ENCODE measurements around the gene DCAF5. TPM values are rescaled to one million over a fixed set of nuclear protein-coding genes. Genes with fewer than 3 reads are reported as not detected.

Gene DCAF5
- total and polyA plus RNA-seq, 2 of the 13 experiments (the other 11 are each of a cell fraction or from before 2014, with no cell fraction given): 13.4 to 31.6 TPM

DNA sequence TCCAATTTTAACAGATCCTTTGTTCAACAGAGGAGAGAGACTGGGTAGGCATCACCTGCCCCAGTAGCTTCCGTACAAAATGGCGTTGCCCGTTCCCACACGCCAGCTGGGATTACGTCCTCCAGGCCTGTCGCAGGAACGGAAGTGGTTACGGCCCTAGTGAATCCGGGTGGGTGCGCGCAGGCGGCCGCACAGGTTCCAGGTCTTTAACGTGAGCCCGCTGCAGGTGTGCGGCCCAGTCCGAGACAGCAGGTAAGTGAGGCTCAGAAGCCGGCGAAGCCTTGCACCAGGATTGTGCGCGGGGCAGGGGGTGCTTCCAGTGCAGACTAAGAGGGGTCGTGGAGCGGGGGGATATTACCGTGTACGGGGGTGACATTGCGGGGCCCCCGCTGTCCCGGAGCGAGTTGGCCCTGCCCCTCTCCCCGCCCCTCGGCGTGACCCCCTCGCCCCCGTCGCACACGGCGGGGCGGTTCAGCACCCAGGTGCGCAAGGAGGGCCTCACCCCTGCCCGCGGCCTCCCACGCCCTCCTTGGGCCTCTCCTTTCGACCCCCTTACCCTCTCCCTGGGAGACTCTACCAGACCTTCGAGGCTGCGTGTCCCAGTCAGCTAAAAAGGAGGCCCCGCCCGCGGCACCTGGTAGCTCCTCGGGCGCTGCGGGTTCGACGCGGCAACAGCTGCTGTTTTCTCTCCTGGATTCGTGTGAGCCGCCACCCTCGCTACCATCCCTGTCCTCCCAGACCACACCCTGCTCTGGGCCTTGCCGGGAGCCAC lies 38.6 kb upstream of the DCAF5 start, which contains the start of gene EXD2 (continued):
- TF ChIP-seq, protein P1, sequence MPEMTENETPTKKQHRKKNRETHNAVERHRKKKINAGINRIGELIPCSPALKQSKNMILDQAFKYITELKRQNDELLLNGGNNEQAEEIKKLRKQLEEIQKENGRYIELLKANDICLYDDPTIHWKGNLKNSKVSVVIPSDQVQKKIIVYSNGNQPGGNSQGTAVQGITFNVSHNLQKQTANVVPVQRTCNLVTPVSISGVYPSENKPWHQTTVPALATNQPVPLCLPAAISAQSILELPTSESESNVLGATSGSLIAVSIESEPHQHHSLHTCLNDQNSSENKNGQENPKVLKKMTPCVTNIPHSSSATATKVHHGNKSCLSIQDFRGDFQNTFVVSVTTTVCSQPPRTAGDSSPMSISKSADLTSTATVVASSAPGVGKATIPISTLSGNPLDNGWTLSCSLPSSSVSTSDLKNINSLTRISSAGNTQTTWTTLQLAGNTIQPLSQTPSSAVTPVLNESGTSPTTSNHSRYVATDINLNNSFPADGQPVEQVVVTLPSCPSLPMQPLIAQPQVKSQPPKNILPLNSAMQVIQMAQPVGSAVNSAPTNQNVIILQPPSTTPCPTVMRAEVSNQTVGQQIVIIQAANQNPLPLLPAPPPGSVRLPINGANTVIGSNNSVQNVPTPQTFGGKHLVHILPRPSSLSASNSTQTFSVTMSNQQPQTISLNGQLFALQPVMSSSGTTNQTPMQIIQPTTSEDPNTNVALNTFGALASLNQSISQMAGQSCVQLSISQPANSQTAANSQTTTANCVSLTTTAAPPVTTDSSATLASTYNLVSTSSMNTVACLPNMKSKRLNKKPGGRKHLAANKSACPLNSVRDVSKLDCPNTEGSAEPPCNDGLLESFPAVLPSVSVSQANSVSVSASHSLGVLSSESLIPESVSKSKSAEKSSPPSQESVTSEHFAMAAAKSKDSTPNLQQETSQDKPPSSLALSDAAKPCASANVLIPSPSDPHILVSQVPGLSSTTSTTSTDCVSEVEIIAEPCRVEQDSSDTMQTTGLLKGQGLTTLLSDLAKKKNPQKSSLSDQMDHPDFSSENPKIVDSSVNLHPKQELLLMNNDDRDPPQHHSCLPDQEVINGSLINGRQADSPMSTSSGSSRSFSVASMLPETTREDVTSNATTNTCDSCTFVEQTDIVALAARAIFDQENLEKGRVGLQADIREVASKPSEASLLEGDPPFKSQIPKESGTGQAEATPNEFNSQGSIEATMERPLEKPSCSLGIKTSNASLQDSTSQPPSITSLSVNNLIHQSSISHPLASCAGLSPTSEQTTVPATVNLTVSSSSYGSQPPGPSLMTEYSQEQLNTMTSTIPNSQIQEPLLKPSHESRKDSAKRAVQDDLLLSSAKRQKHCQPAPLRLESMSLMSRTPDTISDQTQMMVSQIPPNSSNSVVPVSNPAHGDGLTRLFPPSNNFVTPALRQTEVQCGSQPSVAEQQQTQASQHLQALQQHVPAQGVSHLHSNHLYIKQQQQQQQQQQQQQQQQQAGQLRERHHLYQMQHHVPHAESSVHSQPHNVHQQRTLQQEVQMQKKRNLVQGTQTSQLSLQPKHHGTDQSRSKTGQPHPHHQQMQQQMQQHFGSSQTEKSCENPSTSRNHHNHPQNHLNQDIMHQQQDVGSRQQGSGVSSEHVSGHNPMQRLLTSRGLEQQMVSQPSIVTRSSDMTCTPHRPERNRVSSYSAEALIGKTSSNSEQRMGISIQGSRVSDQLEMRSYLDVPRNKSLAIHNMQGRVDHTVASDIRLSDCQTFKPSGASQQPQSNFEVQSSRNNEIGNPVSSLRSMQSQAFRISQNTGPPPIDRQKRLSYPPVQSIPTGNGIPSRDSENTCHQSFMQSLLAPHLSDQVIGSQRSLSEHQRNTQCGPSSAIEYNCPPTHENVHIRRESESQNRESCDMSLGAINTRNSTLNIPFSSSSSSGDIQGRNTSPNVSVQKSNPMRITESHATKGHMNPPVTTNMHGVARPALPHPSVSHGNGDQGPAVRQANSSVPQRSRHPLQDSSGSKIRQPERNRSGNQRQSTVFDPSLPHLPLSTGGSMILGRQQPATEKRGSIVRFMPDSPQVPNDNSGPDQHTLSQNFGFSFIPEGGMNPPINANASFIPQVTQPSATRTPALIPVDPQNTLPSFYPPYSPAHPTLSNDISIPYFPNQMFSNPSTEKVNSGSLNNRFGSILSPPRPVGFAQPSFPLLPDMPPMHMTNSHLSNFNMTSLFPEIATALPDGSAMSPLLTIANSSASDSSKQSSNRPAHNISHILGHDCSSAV (CRISPR knock-in tag; IDR thresholded peaks at IDR 0.05; ENCODE audit: borderline replicate concordance): no peak
- TF ChIP-seq SP5 (CRISPR knock-in tag; IDR thresholded peaks at IDR 0.05; ENCODE audit: borderline replicate concordance, low read depth) (0 out of 2 replicates have a peak, but pooled peaks have one; percentile 7), ZNF121 (CRISPR knock-in tag; IDR thresholded peaks at IDR 0.05) (no peak), SRY (CRISPR knock-in tag; IDR thresholded peaks at IDR 0.05) (peak; percentile 39; the same call in 1 of the 2 replicates), ZNF547 (CRISPR knock-in tag; IDR thresholded peaks at IDR 0.05) (peak; percentile 23; the same call in 1 of the 2 replicates), TGIF2 (CRISPR knock-in tag; IDR thresholded peaks at IDR 0.05) (peak; percentile 88), TBL1XR1 (IDR thresholded peaks at IDR 0.05; ENCODE audit: borderline replicate concordance, low read length, partially characterized antibody) (no peak), ZNF768 (CRISPR knock-in tag; IDR thresholded peaks at IDR 0.05) (peak; percentile 59; the same call in 1 of the 2 replicates), ZSCAN30 (CRISPR knock-in tag; IDR thresholded peaks at IDR 0.05) (no peak), NRL (CRISPR knock-in tag; IDR thresholded peaks at IDR 0.05; ENCODE audit: borderline replicate concordance) (no peak), RORA (CRISPR knock-in tag; IDR thresholded peaks at IDR 0.05) (no peak), HOXA9 (CRISPR knock-in tag; IDR thresholded peaks at IDR 0.05; ENCODE audit: borderline replicate concordance) (no peak), GPN1 (CRISPR knock-in tag; IDR thresholded peaks at IDR 0.05; ENCODE audit: borderline replicate concordance) (no peak), SNAI1 (CRISPR knock-in tag; IDR thresholded peaks at IDR 0.05; ENCODE audit: borderline replicate concordance) (peak; percentile 84; the same call in 1 of the 2 replicates)
- TF ChIP-seq, protein P2, sequence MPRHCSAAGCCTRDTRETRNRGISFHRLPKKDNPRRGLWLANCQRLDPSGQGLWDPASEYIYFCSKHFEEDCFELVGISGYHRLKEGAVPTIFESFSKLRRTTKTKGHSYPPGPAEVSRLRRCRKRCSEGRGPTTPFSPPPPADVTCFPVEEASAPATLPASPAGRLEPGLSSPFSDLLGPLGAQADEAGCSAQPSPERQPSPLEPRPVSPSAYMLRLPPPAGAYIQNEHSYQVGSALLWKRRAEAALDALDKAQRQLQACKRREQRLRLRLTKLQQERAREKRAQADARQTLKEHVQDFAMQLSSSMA (CRISPR knock-in tag; IDR thresholded peaks at IDR 0.05): no peak
- TF ChIP-seq, protein P3, sequence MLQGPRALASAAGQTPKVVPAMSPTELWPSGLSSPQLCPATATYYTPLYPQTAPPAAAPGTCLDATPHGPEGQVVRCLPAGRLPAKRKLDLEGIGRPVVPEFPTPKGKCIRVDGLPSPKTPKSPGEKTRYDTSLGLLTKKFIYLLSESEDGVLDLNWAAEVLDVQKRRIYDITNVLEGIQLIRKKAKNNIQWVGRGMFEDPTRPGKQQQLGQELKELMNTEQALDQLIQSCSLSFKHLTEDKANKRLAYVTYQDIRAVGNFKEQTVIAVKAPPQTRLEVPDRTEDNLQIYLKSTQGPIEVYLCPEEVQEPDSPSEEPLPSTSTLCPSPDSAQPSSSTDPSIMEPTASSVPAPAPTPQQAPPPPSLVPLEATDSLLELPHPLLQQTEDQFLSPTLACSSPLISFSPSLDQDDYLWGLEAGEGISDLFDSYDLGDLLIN (CRISPR knock-in tag; IDR thresholded peaks at IDR 0.05; ENCODE audit: borderline replicate concordance): no peak
- TF ChIP-seq, protein P4, sequence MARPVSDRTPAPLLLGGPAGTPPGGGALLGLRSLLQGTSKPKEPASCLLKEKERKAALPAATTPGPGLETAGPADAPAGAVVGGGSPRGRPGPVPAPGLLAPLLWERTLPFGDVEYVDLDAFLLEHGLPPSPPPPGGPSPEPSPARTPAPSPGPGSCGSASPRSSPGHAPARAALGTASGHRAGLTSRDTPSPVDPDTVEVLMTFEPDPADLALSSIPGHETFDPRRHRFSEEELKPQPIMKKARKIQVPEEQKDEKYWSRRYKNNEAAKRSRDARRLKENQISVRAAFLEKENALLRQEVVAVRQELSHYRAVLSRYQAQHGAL (CRISPR knock-in tag; IDR thresholded peaks at IDR 0.05; ENCODE audit: not compliant biosample characterization): no peak

Measured in HepG2 (cell line).